GM19099 (cell line): Measurements from ENCODE around the gene KRTAP12-4.

Experiments used
- POLR2A ChIP-seq: IDR thresholded peaks from 3 replicates; pipeline ENCODE4 v1.6.1; 2011; ENCODE audit warnings: low read depth; ENCODE audit not compliant: insufficient read length; ENCODE audit errors: extremely low read depth

The KRTAP12-4 gene

GRCh38 chr21:44667612-44668011 is 13.2 kb upstream of the KRTAP12-4 start:
- TF ChIP-seq POLR2A = no peak

GRCh38 chr21:44666401-44667320 is 12.2 kb upstream of the KRTAP12-4 start, which contains the start of gene KRTAP12-2:
TSS of gene KRTAP12-2 (minus strand) at chr21:44666927. CDS start at chr21:44666886, 41 bp downstream.
- no peak for TF ChIP-seq POLR2A

- no peak for TF ChIP-seq POLR2A
These were observed 10.2 kb upstream of the KRTAP12-4 start for GRCh38 chr21:44664691-44665090.

GRCh38 chr21:44658913-44659595 is 4.6 kb upstream of the KRTAP12-4 start:
- no peak for TF ChIP-seq POLR2A

- TF ChIP-seq POLR2A = no peak
These were observed 4.1 kb upstream of the KRTAP12-4 start for GRCh38 chr21:44658541-44658910.

GRCh38 chr21:44657635-44658540 is 3.4 kb upstream of the KRTAP12-4 start, which contains the start of gene KRTAP12-3:
TSS of gene KRTAP12-3 (plus strand) at chr21:44657932. CDS start at chr21:44657980, 48 bp downstream.
- no peak for TF ChIP-seq POLR2A

- TF ChIP-seq POLR2A = no peak
These were observed 2.4 kb upstream of the KRTAP12-4 start for GRCh38 chr21:44656868-44657267.

GRCh38 chr21:44653656-44654575 is 543 bp downstream of the KRTAP12-4 start:
- no peak for TF ChIP-seq POLR2A

GRCh38 chr21:44653123-44653522 is 1.3 kb downstream of the KRTAP12-4 start:
- TF ChIP-seq POLR2A = no peak

GRCh38 chr21:44650973-44651675 is 3.3 kb downstream of the KRTAP12-4 start:
- TF ChIP-seq POLR2A = no peak

GRCh38 chr21:44650265-44650972 is 4.0 kb downstream of the KRTAP12-4 start:
- no peak for TF ChIP-seq POLR2A

- TF ChIP-seq POLR2A = no peak
These were observed 4.8 kb downstream of the KRTAP12-4 start for GRCh38 chr21:44649521-44650100.
